ENCODE results near the gene CNOT6. TPM values are rescaled to one million over a fixed set of nuclear protein-coding genes. Genes with fewer than 3 reads are reported as not detected.

The CNOT6 gene
- total RNA-seq, 1 donor from 2014 or later: 38.5 TPM

GRCh38 chr5:180541710-180542109, 47.5 kb downstream of the CNOT6 start:
- H3K9me3 ChIP-seq (ENCODE audit: low read depth): no peaks in the 10 kb centered on the region
- Mint-ChIP-seq H3K27ac (no peak overlapping the region), H3K4me3 (no peak overlapping the region), H3K27me3 (ENCODE audit: insufficient read depth, low read depth) (no peaks in the 10 kb centered on the region), H3K9me3 (peaks cover 41% of the 10 kb centered on the region), H3K36me3 (peaks cover 68% of the 10 kb centered on the region), H3K4me1 (no peaks in the 10 kb centered on the region)
- H3K79me2 ChIP-seq (ENCODE audit: low read depth): peaks cover 100% of the 10 kb centered on the region
- no peak overlapping the region for H3K9ac ChIP-seq
- TF ChIP-seq EZH2 (IDR thresholded peaks at IDR 0.05) (no peak), EZH2phosphoT487 (IDR thresholded peaks at IDR 0.05) (no peak)
- TF ChIP-seq, protein P1, sequence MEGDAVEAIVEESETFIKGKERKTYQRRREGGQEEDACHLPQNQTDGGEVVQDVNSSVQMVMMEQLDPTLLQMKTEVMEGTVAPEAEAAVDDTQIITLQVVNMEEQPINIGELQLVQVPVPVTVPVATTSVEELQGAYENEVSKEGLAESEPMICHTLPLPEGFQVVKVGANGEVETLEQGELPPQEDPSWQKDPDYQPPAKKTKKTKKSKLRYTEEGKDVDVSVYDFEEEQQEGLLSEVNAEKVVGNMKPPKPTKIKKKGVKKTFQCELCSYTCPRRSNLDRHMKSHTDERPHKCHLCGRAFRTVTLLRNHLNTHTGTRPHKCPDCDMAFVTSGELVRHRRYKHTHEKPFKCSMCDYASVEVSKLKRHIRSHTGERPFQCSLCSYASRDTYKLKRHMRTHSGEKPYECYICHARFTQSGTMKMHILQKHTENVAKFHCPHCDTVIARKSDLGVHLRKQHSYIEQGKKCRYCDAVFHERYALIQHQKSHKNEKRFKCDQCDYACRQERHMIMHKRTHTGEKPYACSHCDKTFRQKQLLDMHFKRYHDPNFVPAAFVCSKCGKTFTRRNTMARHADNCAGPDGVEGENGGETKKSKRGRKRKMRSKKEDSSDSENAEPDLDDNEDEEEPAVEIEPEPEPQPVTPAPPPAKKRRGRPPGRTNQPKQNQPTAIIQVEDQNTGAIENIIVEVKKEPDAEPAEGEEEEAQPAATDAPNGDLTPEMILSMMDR (IDR thresholded peaks at IDR 0.05): no peak
- no peak for DNase-seq (ENCODE audit: low spot score)
- H3K36me3 ChIP-seq: peaks cover 4% of the 10 kb centered on the region
- H3K4me2 ChIP-seq: no peak overlapping the region
- H3F3A ChIP-seq (ENCODE audit: low read depth): no peaks in the 10 kb centered on the region
- H3K27me3 ChIP-seq: no peaks in the 10 kb centered on the region
- peaks cover 29% of the 10 kb centered on the region for H4K20me1 ChIP-seq (ENCODE audit: low read depth)
- H3K4me3 ChIP-seq: no peak overlapping the region
- no peaks in the 10 kb centered on the region for H3K4me1 ChIP-seq
- no peak overlapping the region for H3K27ac ChIP-seq
- no peak overlapping the region for H2AFZ ChIP-seq (replicated peaks)

- H3K27ac Mint-ChIP-seq: no peak overlapping the region
- H3K36me3 Mint-ChIP-seq: peaks cover 57% of the 10 kb centered on the region
Observed at GRCh38 chr5:180545248-180545647, 51.1 kb downstream of the CNOT6 start.

DNA sequence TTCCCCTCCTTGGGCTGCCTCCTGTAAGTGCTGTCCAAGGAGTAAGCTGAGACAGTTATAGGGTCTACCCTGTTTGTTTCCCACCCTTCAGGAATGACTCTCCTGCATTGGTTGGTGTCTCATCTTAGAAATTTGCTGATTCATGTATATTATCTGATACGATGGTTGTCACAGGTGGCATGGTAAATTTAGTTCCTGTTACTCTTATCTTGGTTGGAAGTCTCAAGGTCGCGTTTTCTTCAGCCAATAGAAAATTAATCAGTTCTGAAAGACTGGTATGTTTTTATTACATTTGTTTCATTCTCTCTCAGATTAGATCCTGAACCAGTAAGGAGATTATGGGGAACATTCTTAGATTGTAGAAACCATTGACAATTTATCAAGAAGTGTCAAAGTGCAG, 54.4 kb downstream of the CNOT6 start:
- Histone ChIP-seq H2AFZ (replicated peaks) (no peak overlapping the region), H3K36me3 (peaks cover 23% of the 10 kb centered on the region), H3K79me2 (ENCODE audit: low read depth) (peaks cover 89% of the 10 kb centered on the region), H4K20me1 (ENCODE audit: low read depth) (peaks cover 49% of the 10 kb centered on the region), H3K4me2 (no peak overlapping the region), H3K9me3 (ENCODE audit: low read depth) (no peaks in the 10 kb centered on the region), H3K4me1 (no peaks in the 10 kb centered on the region), H3K27me3 (no peaks in the 10 kb centered on the region), H3K9ac (no peak overlapping the region), H3K4me3 (no peak overlapping the region), H3K27ac (no peak overlapping the region), H3F3A (ENCODE audit: low read depth) (no peaks in the 10 kb centered on the region)
- Mint-ChIP-seq H3K36me3 (peaks cover 53% of the 10 kb centered on the region), H3K27me3 (ENCODE audit: insufficient read depth, low read depth) (no peaks in the 10 kb centered on the region), H3K4me3 (no peak overlapping the region), H3K9me3 (peaks cover 2% of the 10 kb centered on the region), H3K27ac (no peak overlapping the region), H3K4me1 (no peaks in the 10 kb centered on the region)
- no peak for TF ChIP-seq EZH2phosphoT487 (IDR thresholded peaks at IDR 0.05)
- TF ChIP-seq, protein P1 (IDR thresholded peaks at IDR 0.05): no peak
- no peak for TF ChIP-seq EZH2 (IDR thresholded peaks at IDR 0.05)
- no peak for DNase-seq (ENCODE audit: low spot score)

More at GRCh38 chr5:180545248-180545647, 51.1 kb downstream of the CNOT6 start:
- H2AFZ ChIP-seq (replicated peaks): no peak overlapping the region
- TF ChIP-seq EZH2 (IDR thresholded peaks at IDR 0.05) (no peak), EZH2phosphoT487 (IDR thresholded peaks at IDR 0.05) (no peak)
- TF ChIP-seq, protein P1 (IDR thresholded peaks at IDR 0.05): no peak
- H3K4me3 ChIP-seq: no peak overlapping the region
- DNase-seq (ENCODE audit: low spot score): no peak
- peaks cover 99% of the 10 kb centered on the region for H3K79me2 ChIP-seq (ENCODE audit: low read depth)
- no peak overlapping the region for H3K27ac ChIP-seq
- no peaks in the 10 kb centered on the region for H3F3A ChIP-seq (ENCODE audit: low read depth)
- no peaks in the 10 kb centered on the region for H3K9me3 ChIP-seq (ENCODE audit: low read depth)
- Mint-ChIP-seq H3K4me3 (no peak overlapping the region), H3K4me1 (no peaks in the 10 kb centered on the region), H3K27me3 (ENCODE audit: insufficient read depth, low read depth) (no peaks in the 10 kb centered on the region), H3K9me3 (peaks cover 19% of the 10 kb centered on the region)
- no peaks in the 10 kb centered on the region for H3K4me1 ChIP-seq
- H3K9ac ChIP-seq: no peak overlapping the region
- peaks cover 11% of the 10 kb centered on the region for H3K36me3 ChIP-seq
- H4K20me1 ChIP-seq (ENCODE audit: low read depth): peaks cover 49% of the 10 kb centered on the region
- no peak overlapping the region for H3K4me2 ChIP-seq
- no peaks in the 10 kb centered on the region for H3K27me3 ChIP-seq
